Measurements from ENCODE around the gene ATCAY. TPM values are rescaled to one million over a fixed set of nuclear protein-coding genes. Genes with fewer than 3 reads are reported as not detected.
"Not testable (repeated sequence)": the region's sequence is repeated elsewhere in the genome, so short reads cannot be mapped to it uniquely, and the experiment has no call there.

The ATCAY gene
- total and polyA plus RNA-seq, 9 donors = 0.04 to 0.78 (median 0.15) TPM

DNA sequence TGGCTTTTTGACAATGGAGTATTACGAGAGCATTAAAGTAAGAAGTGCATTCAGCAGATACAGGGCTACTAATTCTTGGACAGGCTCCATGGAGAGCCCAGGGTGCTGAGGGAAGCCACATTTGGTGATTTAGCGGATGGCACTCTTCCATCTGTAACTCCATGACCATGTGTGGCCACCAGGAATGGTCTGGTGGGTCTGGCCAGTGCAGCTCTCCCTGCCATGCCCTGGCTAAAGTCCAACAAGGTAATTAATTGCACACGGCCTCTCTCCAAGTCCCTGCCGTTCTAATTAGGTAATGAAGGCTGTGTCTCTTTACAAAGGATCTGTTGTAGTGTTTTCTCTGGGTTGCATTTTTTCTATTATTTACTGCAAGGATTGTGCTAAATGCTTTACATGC lies 7.3 kb upstream of the ATCAY start:
- peaks cover 18% of the 10 kb centered on the region for H3K27me3 ChIP-seq (ENCODE audit: control insufficient read depth, insufficient read depth, low read length)
- 92% methylated on average over 2 of the region's 4 CpGs for WGBS (ENCODE audit: insufficient coverage)
- no peak for DNase-seq
- no peak overlapping the region for H3K27ac ChIP-seq (ENCODE audit: low read length)
- H3K36me3 ChIP-seq (ENCODE audit: control insufficient read depth, insufficient read depth, low read length) = no peaks in the 10 kb centered on the region
- H3K4me1 ChIP-seq (ENCODE audit: control insufficient read depth, insufficient read depth, low read length) = no peaks in the 10 kb centered on the region
- no peak overlapping the region for H3K4me3 ChIP-seq (ENCODE audit: low read length)
- H3K9me3 ChIP-seq (replicated peaks; ENCODE audit: control insufficient read depth, low read depth, low read length) = peaks cover 3% of the 10 kb centered on the region

DNA sequence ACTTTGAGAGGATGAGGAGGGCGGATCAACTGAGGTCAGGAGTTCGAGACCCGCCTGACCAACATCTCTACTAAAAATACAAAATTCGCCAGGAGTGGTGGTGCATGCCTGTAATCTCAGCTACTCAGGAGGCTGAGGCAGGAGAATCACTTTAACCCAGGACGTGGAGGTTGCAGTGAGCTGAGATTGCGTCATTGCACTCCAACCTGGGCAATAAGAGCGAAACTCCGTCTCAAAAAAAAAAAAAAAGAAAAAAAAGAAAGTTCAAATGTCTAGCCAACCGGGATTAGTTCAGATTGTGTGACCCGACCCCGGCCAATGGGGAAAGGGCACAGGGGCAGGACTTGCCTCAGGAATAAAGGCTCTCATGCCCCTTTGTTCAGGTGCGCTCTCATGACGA lies 5.8 kb upstream of the ATCAY start:
- 57% methylated on average over 6 of the region's 13 CpGs for WGBS (ENCODE audit: insufficient coverage)
- not testable (repeated sequence) for H3K27ac ChIP-seq (ENCODE audit: low read length); H3K9me3 ChIP-seq (replicated peaks; ENCODE audit: control insufficient read depth, low read depth, low read length); DNase-seq; H3K36me3 ChIP-seq (ENCODE audit: control insufficient read depth, insufficient read depth, low read length); H3K4me3 ChIP-seq (ENCODE audit: low read length); H3K4me1 ChIP-seq (ENCODE audit: control insufficient read depth, insufficient read depth, low read length)
- peaks cover 14% of the 10 kb centered on the region for H3K27me3 ChIP-seq (ENCODE audit: control insufficient read depth, insufficient read depth, low read length)

DNA sequence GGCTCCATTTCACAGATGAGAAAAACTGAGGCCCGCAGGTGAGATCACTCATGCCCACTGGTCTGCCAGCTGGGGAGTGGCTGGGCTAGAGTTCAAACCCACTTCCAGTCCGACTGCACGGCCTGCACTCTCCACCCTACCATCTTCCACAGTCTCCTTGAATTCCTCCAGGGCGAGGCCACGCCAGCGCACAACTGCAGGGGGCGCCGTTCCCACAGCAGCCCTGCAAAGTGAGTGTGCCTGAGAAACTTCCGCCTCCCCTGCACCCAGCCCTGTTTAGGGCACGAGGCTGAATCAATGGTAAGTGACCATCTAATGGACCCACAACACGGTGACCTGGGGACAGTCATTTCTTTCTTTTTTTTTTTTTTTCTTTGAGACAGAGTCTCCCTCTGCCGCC lies 829 bp upstream of the ATCAY start:
- H3K27ac ChIP-seq (ENCODE audit: low read length) = no peak overlapping the region
- H3K36me3 ChIP-seq (ENCODE audit: control insufficient read depth, insufficient read depth, low read length) = no peaks in the 10 kb centered on the region
- DNase-seq = no peak
- H3K4me3 ChIP-seq (ENCODE audit: low read length) = no peak overlapping the region
- peaks cover 43% of the 10 kb centered on the region for H3K27me3 ChIP-seq (ENCODE audit: control insufficient read depth, insufficient read depth, low read length)
- WGBS (ENCODE audit: insufficient coverage) = 60% methylated on average over 11 of the region's 12 CpGs
- H3K9me3 ChIP-seq (replicated peaks; ENCODE audit: control insufficient read depth, low read depth, low read length) = no peaks in the 10 kb centered on the region
- no peaks in the 10 kb centered on the region for H3K4me1 ChIP-seq (ENCODE audit: control insufficient read depth, insufficient read depth, low read length)

DNA sequence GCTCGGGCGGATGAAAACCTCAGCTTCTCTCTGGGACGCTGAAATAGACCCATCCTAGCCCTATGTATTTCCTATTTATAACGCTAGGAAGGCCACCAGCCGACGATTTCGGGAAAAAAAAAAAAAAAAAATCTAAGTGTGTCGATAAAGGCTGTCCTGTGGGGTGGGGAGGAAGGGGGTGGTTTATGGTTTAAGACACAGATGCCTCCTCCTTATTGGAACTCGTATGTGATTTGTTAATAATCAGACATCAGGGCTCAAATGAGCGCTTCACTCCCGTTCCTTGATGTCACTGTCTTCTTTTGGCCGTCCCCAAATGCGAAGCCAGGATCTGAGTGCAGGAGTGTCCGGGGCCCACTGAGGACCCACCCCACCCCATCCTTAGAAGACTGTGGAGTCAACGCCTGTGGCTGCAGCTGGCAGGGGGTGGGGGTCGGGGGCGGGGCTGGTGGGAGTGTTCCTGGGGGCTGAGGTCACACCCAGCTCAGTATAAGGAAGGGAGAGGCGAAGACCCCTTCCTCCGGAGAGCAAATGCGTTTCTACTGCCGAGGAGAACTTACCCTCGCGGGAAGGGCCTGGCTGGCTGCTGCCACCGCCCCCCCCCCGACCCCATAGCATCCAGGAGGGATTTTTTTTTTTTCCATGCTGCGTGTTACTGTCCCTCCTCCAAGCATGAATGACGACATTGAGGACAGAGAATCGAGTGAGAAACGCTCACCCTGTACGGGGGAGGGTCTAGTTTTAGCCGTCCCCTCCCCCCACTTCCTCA lies 971 bp downstream of the ATCAY start:
- no peaks in the 10 kb centered on the region for H3K9me3 ChIP-seq (replicated peaks; ENCODE audit: control insufficient read depth, low read depth, low read length)
- peaks cover 43% of the 10 kb centered on the region for H3K27me3 ChIP-seq (ENCODE audit: control insufficient read depth, insufficient read depth, low read length)
- no peaks in the 10 kb centered on the region for H3K36me3 ChIP-seq (ENCODE audit: control insufficient read depth, insufficient read depth, low read length)
- no peaks in the 10 kb centered on the region for H3K4me1 ChIP-seq (ENCODE audit: control insufficient read depth, insufficient read depth, low read length)
- WGBS (ENCODE audit: insufficient coverage) = 0% methylated on average over 5 of the region's 31 CpGs
- H3K4me3 ChIP-seq (ENCODE audit: low read length) = no peak overlapping the region
- no peak for DNase-seq
- no peak overlapping the region for H3K27ac ChIP-seq (ENCODE audit: low read length)

DNA sequence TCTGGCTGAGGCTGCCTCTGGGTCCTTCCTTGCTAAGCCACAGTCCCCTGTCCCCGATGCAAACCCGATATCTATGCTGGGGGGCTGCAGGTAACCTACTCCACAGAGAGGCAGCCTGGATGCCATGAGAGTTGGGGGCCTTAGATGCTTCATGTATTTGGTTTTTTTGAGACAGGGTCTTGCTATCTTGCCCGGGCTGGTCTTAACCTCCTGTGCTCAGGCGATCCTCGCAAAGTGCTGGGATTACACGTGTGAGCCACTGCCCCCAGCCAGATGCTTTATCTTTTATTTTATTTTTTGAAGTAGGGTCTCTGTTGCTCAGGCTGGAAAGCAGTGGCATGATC lies 1.5 kb downstream of the ATCAY start:
- Histone ChIP-seq H3K36me3 (ENCODE audit: control insufficient read depth, insufficient read depth, low read length) (no peaks in the 10 kb centered on the region), H3K9me3 (replicated peaks; ENCODE audit: control insufficient read depth, low read depth, low read length) (no peaks in the 10 kb centered on the region), H3K4me1 (ENCODE audit: control insufficient read depth, insufficient read depth, low read length) (no peaks in the 10 kb centered on the region), H3K27me3 (ENCODE audit: control insufficient read depth, insufficient read depth, low read length) (peaks cover 43% of the 10 kb centered on the region), H3K27ac (ENCODE audit: low read length) (no peak overlapping the region), H3K4me3 (ENCODE audit: low read length) (no peak overlapping the region)
- WGBS (ENCODE audit: insufficient coverage) = no CpG with 5 or more reads among the region's 6 CpGs
- no peak for DNase-seq

- H3K4me1 ChIP-seq (ENCODE audit: control insufficient read depth, insufficient read depth, low read length) = no peaks in the 10 kb centered on the region
- no peak for DNase-seq
- H3K4me3 ChIP-seq (ENCODE audit: low read length) = no peak overlapping the region
- no peaks in the 10 kb centered on the region for H3K36me3 ChIP-seq (ENCODE audit: control insufficient read depth, insufficient read depth, low read length)
- H3K27ac ChIP-seq (ENCODE audit: low read length) = no peak overlapping the region
- 68% methylated on average over 15 of the region's 17 CpGs for WGBS (ENCODE audit: insufficient coverage)
- no peaks in the 10 kb centered on the region for H3K9me3 ChIP-seq (replicated peaks; ENCODE audit: control insufficient read depth, low read depth, low read length)
- peaks cover 2% of the 10 kb centered on the region for H3K27me3 ChIP-seq (ENCODE audit: control insufficient read depth, insufficient read depth, low read length)
Observed at GRCh38 chr19:3890591-3890990, 10.1 kb downstream of the ATCAY start.

GRCh38 chr19:3893509-3894179 lies 13.2 kb downstream of the ATCAY start:
- Histone ChIP-seq H3K4me1 (ENCODE audit: control insufficient read depth, insufficient read depth, low read length) (no peaks in the 10 kb centered on the region), H3K4me3 (ENCODE audit: low read length) (no peak overlapping the region), H3K27ac (ENCODE audit: low read length) (no peak overlapping the region), H3K36me3 (ENCODE audit: control insufficient read depth, insufficient read depth, low read length) (no peaks in the 10 kb centered on the region), H3K27me3 (ENCODE audit: control insufficient read depth, insufficient read depth, low read length) (peaks cover 2% of the 10 kb centered on the region), H3K9me3 (replicated peaks; ENCODE audit: control insufficient read depth, low read depth, low read length) (peaks cover 4% of the 10 kb centered on the region)
- no peak for DNase-seq
- WGBS (ENCODE audit: insufficient coverage) = 65% methylated on average over 11 of the region's 12 CpGs

DNA sequence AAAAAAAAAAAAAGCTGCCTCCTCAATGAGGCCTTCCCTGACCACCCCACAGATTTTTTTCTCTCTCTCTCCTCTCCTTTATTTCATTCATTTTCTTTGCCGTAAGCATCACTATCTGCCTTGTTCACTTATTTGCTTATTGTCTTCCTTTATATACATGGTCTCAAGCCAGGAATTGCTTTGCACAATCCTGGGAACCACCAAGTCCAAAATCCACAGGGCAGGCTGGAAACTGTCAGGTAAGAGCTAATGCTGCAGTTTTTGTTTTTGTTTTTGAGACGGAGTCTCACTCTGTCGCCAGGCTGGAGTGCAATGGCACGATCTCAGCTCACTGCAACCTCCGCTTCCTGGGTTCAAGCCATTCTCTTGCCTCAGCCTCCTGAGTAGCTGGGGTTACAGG lies 14.5 kb downstream of the ATCAY start:
- WGBS (ENCODE audit: insufficient coverage) = 67% methylated on average over 1 of the region's 5 CpGs
- not testable (repeated sequence) for DNase-seq; H3K4me3 ChIP-seq (ENCODE audit: low read length)

DNA sequence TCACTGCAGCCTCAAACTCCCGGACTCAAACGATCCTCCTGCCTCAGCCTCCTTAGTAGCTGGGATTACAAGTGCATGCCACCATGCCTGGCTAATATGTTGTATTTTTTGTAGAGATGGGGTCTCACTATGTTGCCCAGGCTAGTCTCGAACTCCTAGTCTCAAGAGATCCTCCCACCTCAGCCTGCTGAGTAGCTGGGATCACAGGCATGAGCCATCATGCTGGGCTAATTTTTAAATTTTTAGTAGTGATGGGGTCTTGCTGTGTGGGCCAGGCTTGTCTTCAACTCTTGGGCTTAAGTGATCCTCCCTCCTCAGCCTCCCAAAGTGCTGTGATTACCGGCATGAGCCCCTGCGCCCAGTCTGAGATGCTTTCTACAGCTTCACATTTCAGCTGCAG lies 15.3 kb downstream of the ATCAY start:
- Histone ChIP-seq H3K27me3 (ENCODE audit: control insufficient read depth, insufficient read depth, low read length) (no peaks in the 10 kb centered on the region), H3K36me3 (ENCODE audit: control insufficient read depth, insufficient read depth, low read length) (no peaks in the 10 kb centered on the region), H3K4me3 (ENCODE audit: low read length) (no peak overlapping the region), H3K9me3 (replicated peaks; ENCODE audit: control insufficient read depth, low read depth, low read length) (peaks cover 4% of the 10 kb centered on the region), H3K4me1 (ENCODE audit: control insufficient read depth, insufficient read depth, low read length) (no peaks in the 10 kb centered on the region), H3K27ac (ENCODE audit: low read length) (no peak overlapping the region)
- WGBS (ENCODE audit: insufficient coverage) = 100% methylated on average over 2 of the region's 5 CpGs
- DNase-seq = no peak

More for the DNA sequence above, 14.5 kb downstream of the ATCAY start:
- H3K36me3 ChIP-seq (ENCODE audit: control insufficient read depth, insufficient read depth, low read length); H3K4me1 ChIP-seq (ENCODE audit: control insufficient read depth, insufficient read depth, low read length); H3K27me3 ChIP-seq (ENCODE audit: control insufficient read depth, insufficient read depth, low read length); H3K27ac ChIP-seq (ENCODE audit: low read length); H3K9me3 ChIP-seq (replicated peaks; ENCODE audit: control insufficient read depth, low read depth, low read length): not testable (repeated sequence)

- H3K27me3 ChIP-seq (ENCODE audit: control insufficient read depth, insufficient read depth, low read length) = no peaks in the 10 kb centered on the region
- H3K4me1 ChIP-seq (ENCODE audit: control insufficient read depth, insufficient read depth, low read length) = no peaks in the 10 kb centered on the region
- peaks cover 4% of the 10 kb centered on the region for H3K9me3 ChIP-seq (replicated peaks; ENCODE audit: control insufficient read depth, low read depth, low read length)
- no peak overlapping the region for H3K4me3 ChIP-seq (ENCODE audit: low read length)
- no peak for DNase-seq
- no peaks in the 10 kb centered on the region for H3K36me3 ChIP-seq (ENCODE audit: control insufficient read depth, insufficient read depth, low read length)
- no peak overlapping the region for H3K27ac ChIP-seq (ENCODE audit: low read length)
- WGBS (ENCODE audit: insufficient coverage) = 61% methylated on average over 2 of the region's 4 CpGs
Observed at GRCh38 chr19:3897936-3898335, 17.5 kb downstream of the ATCAY start.
